ENCODE measurements around the gene MGRN1.

DNA sequence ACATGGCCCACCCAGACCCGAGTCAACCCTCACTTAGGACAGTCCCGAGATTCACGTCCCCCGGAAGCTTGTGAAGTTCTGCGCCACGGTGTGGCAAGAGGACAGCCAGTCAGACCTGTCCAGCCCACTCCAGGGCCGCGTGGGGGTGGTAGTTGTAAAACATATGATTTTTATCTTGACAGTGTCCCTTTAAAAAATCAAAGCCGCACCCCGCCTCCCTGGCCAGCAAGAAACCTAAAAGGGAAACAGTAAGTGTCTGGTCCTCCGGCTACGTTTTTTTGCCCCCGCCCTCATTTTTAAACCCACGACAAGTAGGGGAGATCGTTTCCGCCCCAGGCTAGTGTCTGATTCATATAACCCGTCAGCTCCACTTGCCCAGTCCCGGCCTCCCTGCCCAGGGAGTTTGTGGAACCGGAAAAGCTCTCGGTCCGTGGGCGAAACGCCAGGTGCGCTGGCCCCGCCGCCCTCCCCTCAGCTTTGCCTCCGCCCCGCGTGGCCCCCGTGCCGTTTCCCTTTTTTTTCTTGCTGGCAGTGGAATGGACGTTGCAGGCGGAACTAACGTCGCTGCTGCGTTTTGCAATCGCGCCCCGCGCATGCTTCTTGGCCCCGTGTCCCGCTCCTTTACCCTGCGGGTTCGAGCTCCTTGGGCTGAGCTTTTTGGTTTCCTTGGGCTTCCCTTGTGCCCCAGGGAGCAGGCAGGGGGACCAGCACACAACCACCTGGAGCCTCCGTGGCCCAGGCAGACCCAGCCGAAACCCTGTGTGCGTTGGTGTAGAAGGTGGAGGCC is 55.4 kb downstream of the MGRN1 start:
- no peak for TF ChIP-seq TOX (CRISPR knock-in tag; IDR thresholded peaks at IDR 0.05; ENCODE audit: borderline replicate concordance)
- TF ChIP-seq RARB (CRISPR knock-in tag; IDR thresholded peaks at IDR 0.05) = no peak
- TF ChIP-seq, protein P1, sequence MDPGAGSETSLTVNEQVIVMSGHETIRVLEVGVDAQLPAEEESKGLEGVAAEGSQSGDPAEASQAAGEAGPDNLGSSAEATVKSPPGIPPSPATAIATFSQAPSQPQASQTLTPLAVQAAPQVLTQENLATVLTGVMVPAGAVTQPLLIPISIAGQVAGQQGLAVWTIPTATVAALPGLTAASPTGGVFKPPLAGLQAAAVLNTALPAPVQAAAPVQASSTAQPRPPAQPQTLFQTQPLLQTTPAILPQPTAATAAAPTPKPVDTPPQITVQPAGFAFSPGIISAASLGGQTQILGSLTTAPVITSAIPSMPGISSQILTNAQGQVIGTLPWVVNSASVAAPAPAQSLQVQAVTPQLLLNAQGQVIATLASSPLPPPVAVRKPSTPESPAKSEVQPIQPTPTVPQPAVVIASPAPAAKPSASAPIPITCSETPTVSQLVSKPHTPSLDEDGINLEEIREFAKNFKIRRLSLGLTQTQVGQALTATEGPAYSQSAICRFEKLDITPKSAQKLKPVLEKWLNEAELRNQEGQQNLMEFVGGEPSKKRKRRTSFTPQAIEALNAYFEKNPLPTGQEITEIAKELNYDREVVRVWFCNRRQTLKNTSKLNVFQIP (CRISPR knock-in tag; IDR thresholded peaks at IDR 0.05; ENCODE audit: borderline replicate concordance, low read depth) = no peak
- TF ChIP-seq ZNF8 (CRISPR knock-in tag; IDR thresholded peaks at IDR 0.05) = no peak
- TF ChIP-seq PATZ1 (CRISPR knock-in tag; IDR thresholded peaks at IDR 0.05; ENCODE audit: borderline replicate concordance) = no peak
- no peak for TF ChIP-seq ARNTL (CRISPR knock-in tag; IDR thresholded peaks at IDR 0.05; ENCODE audit: borderline replicate concordance, low read depth)
- no peak for TF ChIP-seq ESRRG (CRISPR knock-in tag; IDR thresholded peaks at IDR 0.05)
- TF ChIP-seq CREB5 (CRISPR knock-in tag; IDR thresholded peaks at IDR 0.05; ENCODE audit: low read depth) = no peak
- TF ChIP-seq ZFP30 (CRISPR knock-in tag; IDR thresholded peaks at IDR 0.05) = no peak

Data from SK-N-SH treated with all-trans-retinoic acid at 6 μM for 48 hours (cell line).